ENCODE data around the gene FIGNL1. TPM values are rescaled to one million over a fixed set of nuclear protein-coding genes. Genes with fewer than 3 reads are reported as not detected.

The FIGNL1 gene
- total and polyA plus RNA-seq, 12 donors: 4.0 to 14.7 (median 7.8) TPM

GRCh38 chr7:50428911-50429310 lies 21.2 kb downstream of the FIGNL1 start:
- intact Hi-C loops (cut with DNase I): no loop called here

DNA sequence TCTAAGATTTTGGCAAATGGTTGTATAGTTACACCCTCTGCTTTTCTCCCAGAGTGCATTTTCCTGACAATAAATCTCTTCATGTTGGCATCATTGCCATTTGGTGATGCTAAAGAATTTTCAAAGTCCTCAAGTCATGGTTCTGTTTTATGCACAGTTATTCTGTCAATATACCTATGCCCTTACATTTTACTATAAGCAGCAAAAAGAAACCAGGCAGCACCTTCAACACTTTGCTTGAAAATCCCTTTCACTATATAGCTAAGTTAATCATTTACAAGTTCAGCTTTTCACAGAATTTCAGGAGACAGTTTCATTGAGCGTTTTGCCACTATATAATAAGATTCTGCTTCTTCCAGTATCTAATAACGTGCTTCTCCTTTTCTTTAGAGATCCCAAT lies 22.6 kb downstream of the FIGNL1 start:
- no peaks in the 10 kb centered on the region for H3K4me1 ChIP-seq (replicated peaks in 1 of 2)
- DNase-seq: no peak
- 82 to 92% (median 85%) methylated on average over 2 of the region's 2 CpGs for WGBS, 4 donors
- H3K36me3 ChIP-seq (replicated peaks in 1 of 2): no peaks in the 10 kb centered on the region
- no peak for TF ChIP-seq POLR2A (IDR thresholded peaks at IDR 0.05)
- TF ChIP-seq CTCF (IDR thresholded peaks at IDR 0.05): no peak
- H3K9me3 ChIP-seq (replicated peaks in 1 of 3): no peaks in the 10 kb centered on the region
- intact Hi-C loops (cut with DNase I): no loop called here
- no peak overlapping the region for H3K4me3 ChIP-seq
- H3K27me3 ChIP-seq: no peaks in the 10 kb centered on the region
- H3K27ac ChIP-seq: no peak overlapping the region

More at GRCh38 chr7:50428911-50429310, 21.2 kb downstream of the FIGNL1 start:
- TF ChIP-seq CTCF (IDR thresholded peaks at IDR 0.05) (no peak), POLR2A (IDR thresholded peaks at IDR 0.05) (no peak)
- Histone ChIP-seq H3K27me3 (no peaks in the 10 kb centered on the region), H3K4me1 (replicated peaks in 1 of 2) (no peaks in the 10 kb centered on the region), H3K27ac (no peak overlapping the region), H3K4me3 (no peak overlapping the region), H3K9me3 (replicated peaks in 1 of 3) (no peaks in the 10 kb centered on the region), H3K36me3 (replicated peaks in 1 of 2) (no peaks in the 10 kb centered on the region)
- DNase-seq: no peak
- WGBS, 4 donors: 81 to 88% (median 82%) methylated on average over 3 of the region's 3 CpGs

GRCh38 chr7:50426280-50427045 lies 23.7 kb downstream of the FIGNL1 start:
- Histone ChIP-seq H3K27me3 (no peaks in the 10 kb centered on the region), H3K4me3 (no peak overlapping the region), H3K27ac (no peak overlapping the region), H3K4me1 (replicated peaks in 1 of 2) (no peaks in the 10 kb centered on the region), H3K9me3 (replicated peaks in 1 of 3) (no peaks in the 10 kb centered on the region), H3K36me3 (replicated peaks in 1 of 2) (no peaks in the 10 kb centered on the region)
- no peak for TF ChIP-seq CTCF (IDR thresholded peaks at IDR 0.05)
- TF ChIP-seq POLR2A (IDR thresholded peaks at IDR 0.05): no peak
- DNase-seq: no peak
- intact Hi-C loops (cut with DNase I): no loop called here
- 88 to 95% (median 90%) methylated on average over 5 of the region's 5 CpGs for WGBS, 4 donors

GRCh38 chr7:50425318-50425717 lies 24.8 kb downstream of the FIGNL1 start:
- no peaks in the 10 kb centered on the region for H3K9me3 ChIP-seq (replicated peaks in 1 of 3)
- no peak overlapping the region for H3K27ac ChIP-seq
- DNase-seq: no peak
- H3K4me1 ChIP-seq (replicated peaks in 1 of 2): no peaks in the 10 kb centered on the region
- TF ChIP-seq CTCF (IDR thresholded peaks at IDR 0.05): no peak
- no peak for TF ChIP-seq POLR2A (IDR thresholded peaks at IDR 0.05)
- no peaks in the 10 kb centered on the region for H3K36me3 ChIP-seq (replicated peaks in 1 of 2)
- 84 to 92% (median 86%) methylated on average over 6 of the region's 6 CpGs for WGBS, 4 donors
- intact Hi-C loops (cut with DNase I): no loop called here
- no peaks in the 10 kb centered on the region for H3K27me3 ChIP-seq
- no peak overlapping the region for H3K4me3 ChIP-seq

All from adrenal gland (tissue), 12 donors.